ENCODE data around the gene DSE.

- TF ChIP-seq ZNF384 (IDR thresholded peaks at IDR 0.05), result no peak
- TF ChIP-seq SP1 (IDR thresholded peaks at IDR 0.05), result no peak
- no peak for TF ChIP-seq FOXA1 (IDR thresholded peaks at IDR 0.05)
- TF ChIP-seq FOXK2 (IDR thresholded peaks at IDR 0.05), result no peak
- no peak for TF ChIP-seq FOXM1 (IDR thresholded peaks at IDR 0.05; ENCODE audit: borderline replicate concordance)
- TF ChIP-seq ELF4 (IDR thresholded peaks at IDR 0.05), result no peak
- no peak for TF ChIP-seq L3MBTL2 (conservative IDR thresholded peaks at IDR 0.05)
Observed at GRCh38 chr6:116409756-116410155, 39.0 kb downstream of the DSE start.
